WTC11 (cell line): ENCODE data around the gene ADCY6.

Experiments
- CTCF ChIP-seq: fragments of 200-600 bp; IDR thresholded peaks from 2 replicates; pipeline ENCODE4 v1.8.0; 2022; ENCODE audit warnings: antibody characterized with exemption
- NR1H2 ChIP-seq: sonication (generic); formaldehyde crosslinking; IDR thresholded peaks from 2 replicates; pipeline ENCODE4 v1.9.0; 2021; ENCODE audit warnings: mild to moderate bottlenecking, moderate library complexity, missing genetic modification reagents
- NR3C1 ChIP-seq: sonication (generic); formaldehyde crosslinking; conservative IDR thresholded peaks from 2 replicates; pipeline ENCODE4 v1.8.1; 2023; ENCODE audit warnings: low read depth, mild to moderate bottlenecking, missing genetic modification reagents

- TF ChIP-seq NR1H2 (CRISPR knock-in tag) (no peak), CTCF (no peak), NR3C1 (no peak)
Measured at GRCh38 chr12:48764521-48764920, 24.4 kb downstream of the ADCY6 start.
